ENCODE measurements around the gene NXF1. TPM values are rescaled to one million over a fixed set of nuclear protein-coding genes. Genes with fewer than 3 reads are reported as not detected.
A peak's percentile ranks its signal among the peaks of the same experiment; 100 is the strongest.

NXF1 gene
- total RNA-seq, 1 experiment from 2014 or later = 47.6 TPM

DNA sequence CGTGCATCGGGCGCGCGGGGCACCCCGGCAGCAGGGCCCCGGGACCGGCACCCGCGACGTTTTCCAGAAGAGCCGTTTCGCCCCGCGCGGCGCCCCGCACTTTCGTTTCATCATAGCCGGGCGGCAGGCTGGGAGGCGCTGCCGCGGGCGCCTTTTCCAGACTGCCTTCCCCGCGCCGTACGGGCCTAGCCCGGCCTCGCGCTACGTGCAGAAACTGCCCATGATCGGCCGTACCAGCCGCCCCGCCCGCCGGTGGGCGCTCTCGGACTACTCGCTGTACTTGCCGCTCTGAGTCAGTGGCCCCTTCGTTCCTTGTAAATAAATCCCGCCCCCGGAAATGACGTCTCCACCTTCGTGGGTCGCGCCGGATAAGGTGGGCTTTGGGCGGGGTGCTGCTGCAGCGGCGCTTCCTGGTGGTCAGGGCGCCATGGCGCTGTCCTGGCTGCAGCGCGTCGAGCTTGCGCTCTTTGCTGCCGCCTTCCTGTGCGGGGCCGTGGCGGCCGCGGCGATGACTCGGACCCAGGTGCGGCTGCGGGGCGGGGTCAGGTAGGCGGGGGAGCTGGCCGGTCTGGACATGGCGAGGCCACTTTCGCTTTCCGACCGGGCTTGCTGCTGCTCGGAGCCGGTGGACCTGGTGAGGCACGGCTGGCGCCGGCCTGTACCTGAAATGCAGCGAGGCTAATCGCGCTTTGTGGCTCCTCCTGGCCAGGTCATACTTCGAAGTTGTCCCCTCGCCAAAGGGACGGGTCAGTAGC, 18.1 kb downstream of the NXF1 start, which contains the start of gene TMEM179B:
TSS of gene TMEM179B (plus strand) at position 398 of the 755 bp plus-strand sequence. CDS start at position 428, 30 bp downstream.
- intact Hi-C loops (cut with micrococcal nuclease) = loop anchor here (1.0 to 5.0 kb wide), 3 partner anchors 54 to 95 kb away; partner anchors contain the start of gene SLC3A2
- Mint-ChIP-seq H3K27me3 (ENCODE audit: insufficient read depth, unreplicated experiment) (no peaks in the 10 kb centered on the region), H3K27ac (ENCODE audit: low read depth, unreplicated experiment) (peak within 1 kb of the TSS; percentile 93), H3K36me3 (ENCODE audit: insufficient read depth, unreplicated experiment) (peaks cover 74% of the 10 kb centered on the region), H3K9me3 (ENCODE audit: unreplicated experiment) (no peaks in the 10 kb centered on the region), H3K4me3 (ENCODE audit: unreplicated experiment) (peak within 1 kb of the TSS; percentile 90), H3K4me1 (ENCODE audit: insufficient read depth, unreplicated experiment) (peaks cover 15% of the 10 kb centered on the region)
- no TSS peak for BruUV-seq (replicated peaks)
- TF ChIP-seq CTCF (IDR thresholded peaks at IDR 0.05; ENCODE audit: unreplicated experiment) = peak; percentile 40
- ChIA-PET POLR2A (interaction anchor here (0.5 to 8.2 kb wide), 41 partner anchors 9 to 1636 kb away, joined by 3 to 163 read pairs (median 6); partner anchors contain the start of genes B3GAT3, C11orf98, CSKMT and EEF1G), CTCF (interaction anchor here (0.6 to 4.7 kb wide), 43 partner anchors 8 to 1436 kb away, joined by 3 to 47 read pairs (median 4); partner anchors contain the start of genes POLR2G, TAF6L, UQCC3 and ZBTB3)
- peak; percentile 98 for DNase-seq (ENCODE audit: unreplicated experiment)

DNA sequence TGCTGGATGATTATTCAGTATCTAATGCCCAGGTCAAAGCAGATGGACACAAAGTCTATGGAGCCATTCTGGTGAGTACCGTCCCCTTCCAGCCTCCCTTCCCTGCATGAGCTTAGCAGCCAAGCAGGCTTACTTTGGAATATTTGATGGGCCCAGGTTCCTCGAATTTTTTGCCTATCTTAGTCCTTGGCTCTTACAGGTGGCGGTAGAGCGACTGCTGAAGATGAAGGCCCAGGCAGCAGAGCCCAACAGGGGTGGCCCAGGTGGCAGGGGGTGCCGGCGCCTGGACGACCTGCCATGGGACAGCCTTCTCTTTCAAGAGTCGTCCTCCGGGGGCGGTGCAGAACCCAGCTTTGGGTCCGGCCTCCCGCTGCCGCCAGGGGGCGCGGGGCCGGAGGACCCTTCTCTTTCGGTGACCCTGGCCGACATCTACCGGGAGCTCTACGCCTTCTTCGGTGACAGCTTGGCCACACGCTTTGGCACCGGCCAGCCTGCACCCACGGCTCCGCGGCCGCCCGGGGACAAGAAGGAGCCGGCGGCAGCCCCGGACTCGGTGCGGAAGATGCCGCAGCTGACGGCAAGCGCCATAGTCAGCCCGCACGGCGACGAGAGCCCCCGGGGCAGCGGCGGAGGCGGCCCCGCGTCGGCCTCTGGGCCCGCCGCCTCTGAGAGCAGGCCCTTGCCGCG, 18.8 kb downstream of the NXF1 start:
- H3K27ac Mint-ChIP-seq (ENCODE audit: low read depth, unreplicated experiment) = peak overlapping the region; percentile 93
- H3K9me3 Mint-ChIP-seq (ENCODE audit: unreplicated experiment) = no peaks in the 10 kb centered on the region
- no peaks in the 10 kb centered on the region for H3K27me3 Mint-ChIP-seq (ENCODE audit: insufficient read depth, unreplicated experiment)
- ChIA-PET POLR2A (interaction anchor here (0.8 to 8.2 kb wide), 32 partner anchors 8 to 226 kb away, joined by 3 to 163 read pairs (median 10); partner anchors contain the start of genes B3GAT3, C11orf98, CSKMT and HNRNPUL2), CTCF (interaction anchor here (0.6 to 4.7 kb wide), 40 partner anchors 8 to 1317 kb away, joined by 3 to 47 read pairs (median 4); partner anchors contain the start of genes POLR2G, TAF6L and ZBTB3)
- peaks cover 15% of the 10 kb centered on the region for H3K4me1 Mint-ChIP-seq (ENCODE audit: insufficient read depth, unreplicated experiment)
- DNase-seq (ENCODE audit: unreplicated experiment) = peak; percentile 88
- H3K4me3 Mint-ChIP-seq (ENCODE audit: unreplicated experiment) = peak overlapping the region; percentile 90
- H3K36me3 Mint-ChIP-seq (ENCODE audit: insufficient read depth, unreplicated experiment) = peaks cover 69% of the 10 kb centered on the region
- intact Hi-C loops (cut with micrococcal nuclease) = loop anchor here (1.0 to 5.0 kb wide), 5 partner anchors 15 to 96 kb away; partner anchors contain the start of genes SLC3A2 and TAF6L
- peak; percentile 87 for TF ChIP-seq CTCF (IDR thresholded peaks at IDR 0.05; ENCODE audit: unreplicated experiment)
- BruUV-seq (replicated peaks) = no TSS peak

- intact Hi-C loops (cut with micrococcal nuclease) = no loop called here
- Mint-ChIP-seq H3K27ac (ENCODE audit: low read depth, unreplicated experiment) (no peak overlapping the region), H3K4me1 (ENCODE audit: insufficient read depth, unreplicated experiment) (peaks cover 4% of the 10 kb centered on the region), H3K27me3 (ENCODE audit: insufficient read depth, unreplicated experiment) (no peaks in the 10 kb centered on the region), H3K4me3 (ENCODE audit: unreplicated experiment) (no peak overlapping the region), H3K9me3 (ENCODE audit: unreplicated experiment) (no peaks in the 10 kb centered on the region), H3K36me3 (ENCODE audit: insufficient read depth, unreplicated experiment) (peaks cover 59% of the 10 kb centered on the region)
- DNase-seq (ENCODE audit: unreplicated experiment) = no peak
- BruUV-seq (replicated peaks) = no TSS peak
- TF ChIP-seq CTCF (IDR thresholded peaks at IDR 0.05; ENCODE audit: unreplicated experiment) = no peak
- ChIA-PET CTCF (no interaction called here), POLR2A (no interaction called here)
Measured at GRCh38 chr11:62782753-62783152, 22.5 kb downstream of the NXF1 start.

GRCh38 chr11:62778441-62778840, 26.8 kb downstream of the NXF1 start:
- Mint-ChIP-seq H3K27me3 (ENCODE audit: insufficient read depth, unreplicated experiment) (no peaks in the 10 kb centered on the region), H3K36me3 (ENCODE audit: insufficient read depth, unreplicated experiment) (peaks cover 52% of the 10 kb centered on the region), H3K4me1 (ENCODE audit: insufficient read depth, unreplicated experiment) (peaks cover 9% of the 10 kb centered on the region), H3K27ac (ENCODE audit: low read depth, unreplicated experiment) (no peak overlapping the region), H3K4me3 (ENCODE audit: unreplicated experiment) (no peak overlapping the region), H3K9me3 (ENCODE audit: unreplicated experiment) (no peaks in the 10 kb centered on the region)
- CTCF ChIA-PET = interaction anchor here (5.4 kb wide), 1 partner anchor 9 kb away, joined by 47 read pairs; the partner anchor contains the start of gene TMEM179B
- BruUV-seq (replicated peaks) = no TSS peak
- POLR2A ChIA-PET = interaction anchor here (0.6 to 1.3 kb wide), 2 partner anchors 48 to 51 kb away, joined by 3 read pairs; partner anchors contain the start of gene HNRNPUL2
- intact Hi-C loops (cut with micrococcal nuclease) = no loop called here
- no peak for TF ChIP-seq CTCF (IDR thresholded peaks at IDR 0.05; ENCODE audit: unreplicated experiment)
- DNase-seq (ENCODE audit: unreplicated experiment) = no peak

All from MCF 10A (cell line).